Measurements from ENCODE around the gene BBS9.
"Not testable (repeated sequence)": the region's sequence is repeated elsewhere in the genome, so short reads cannot be mapped to it uniquely, and the experiment has no call there.

BBS9 gene

GRCh38 chr7:33432821-33433220 lies 303.5 kb downstream of the BBS9 start:
- DNase-seq (ENCODE audit: low spot score), result no peak

GRCh38 chr7:33433357-33433756 lies 304.0 kb downstream of the BBS9 start:
- no peak for DNase-seq (ENCODE audit: low spot score)

- DNase-seq (ENCODE audit: low spot score), result no peak
Observed at GRCh38 chr7:33444511-33444910, 315.1 kb downstream of the BBS9 start.

- DNase-seq (ENCODE audit: low spot score), result no peak
Observed at GRCh38 chr7:33446551-33446950, 317.2 kb downstream of the BBS9 start.

GRCh38 chr7:33448035-33448434 lies 318.7 kb downstream of the BBS9 start:
- DNase-seq (ENCODE audit: low spot score), result no peak

DNA sequence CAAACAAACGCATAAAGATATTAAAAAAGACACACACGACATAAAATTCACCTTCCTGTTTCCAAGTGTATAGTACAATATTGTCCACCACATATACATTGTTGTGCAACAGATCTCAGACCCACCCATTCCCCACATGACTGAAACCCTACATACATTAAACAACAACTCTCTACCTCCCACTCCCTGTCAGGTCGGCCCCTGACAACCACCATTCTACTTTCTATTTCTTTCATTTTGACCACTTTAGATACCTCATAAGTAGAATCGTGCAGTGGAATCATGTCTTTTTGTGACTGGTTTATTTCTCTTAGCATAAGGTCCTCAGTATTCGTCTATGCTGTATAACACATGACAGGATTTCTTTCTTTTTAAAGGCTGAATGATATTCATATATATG lies 320.5 kb downstream of the BBS9 start:
- no peak for DNase-seq (ENCODE audit: low spot score)

- peak; percentile 22 for DNase-seq (ENCODE audit: low spot score)
Observed at GRCh38 chr7:33452805-33453502, 323.6 kb downstream of the BBS9 start.

DNA sequence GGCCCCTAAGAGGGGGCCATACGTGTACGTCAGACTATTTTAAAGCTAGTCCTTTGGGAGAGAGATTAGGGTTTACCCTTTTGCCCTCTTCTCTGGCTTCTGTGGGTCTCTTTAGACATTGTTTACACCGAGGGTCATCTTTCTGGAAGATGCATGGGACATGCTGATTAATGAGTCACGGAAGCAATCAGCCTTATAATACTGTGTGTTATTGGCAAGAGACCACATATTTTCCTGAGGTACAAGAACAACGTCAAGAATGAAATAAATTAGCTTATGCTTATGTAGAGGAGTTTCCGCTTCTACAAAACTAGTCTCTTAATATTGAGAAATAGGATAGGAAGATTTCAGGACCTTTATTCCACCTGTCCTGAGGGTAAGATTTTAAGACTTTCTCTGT lies 327.7 kb downstream of the BBS9 start:
- no peak for DNase-seq (ENCODE audit: low spot score)

DNA sequence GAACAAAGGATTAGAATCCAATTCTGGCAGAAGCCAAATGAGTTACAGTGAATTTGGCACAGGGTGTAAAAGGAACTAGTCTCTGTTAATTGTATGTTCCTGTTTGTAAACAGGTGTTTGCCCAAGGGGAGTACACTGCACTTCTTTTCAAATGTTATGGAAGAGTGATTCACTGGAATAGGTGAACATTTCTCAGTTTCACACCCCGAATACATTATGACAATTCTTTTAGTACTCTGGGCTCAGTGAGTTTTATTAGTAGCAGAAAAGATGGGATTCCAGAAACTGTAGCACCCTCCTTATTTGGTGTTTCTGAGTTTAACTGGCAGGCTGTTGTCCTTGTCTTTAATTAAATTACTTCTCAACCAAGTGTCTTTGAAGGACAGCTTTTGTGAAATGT lies 329.2 kb downstream of the BBS9 start:
- no peak for DNase-seq (ENCODE audit: low spot score)

DNA sequence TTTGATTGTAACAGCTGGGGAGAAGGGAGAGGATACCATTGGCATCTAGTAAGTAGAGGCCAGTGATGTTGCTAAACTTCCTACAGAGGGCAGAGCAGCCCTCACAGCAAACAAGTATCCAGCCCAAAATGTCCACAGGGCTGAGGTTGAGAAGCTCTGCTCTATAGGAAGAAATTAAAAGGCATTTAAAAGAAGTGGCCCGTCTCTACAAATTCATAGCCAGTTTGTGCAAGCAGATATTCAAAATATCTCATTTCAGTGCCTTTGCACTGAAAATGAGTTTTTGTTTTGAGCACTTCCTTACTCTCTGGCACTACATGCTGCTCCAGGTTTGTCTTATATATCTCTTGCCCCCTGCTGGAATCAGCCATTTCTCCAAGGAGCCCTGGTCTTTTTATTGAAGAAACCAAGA lies 330.0 kb downstream of the BBS9 start:
- DNase-seq (ENCODE audit: low spot score), result no peak

DNA sequence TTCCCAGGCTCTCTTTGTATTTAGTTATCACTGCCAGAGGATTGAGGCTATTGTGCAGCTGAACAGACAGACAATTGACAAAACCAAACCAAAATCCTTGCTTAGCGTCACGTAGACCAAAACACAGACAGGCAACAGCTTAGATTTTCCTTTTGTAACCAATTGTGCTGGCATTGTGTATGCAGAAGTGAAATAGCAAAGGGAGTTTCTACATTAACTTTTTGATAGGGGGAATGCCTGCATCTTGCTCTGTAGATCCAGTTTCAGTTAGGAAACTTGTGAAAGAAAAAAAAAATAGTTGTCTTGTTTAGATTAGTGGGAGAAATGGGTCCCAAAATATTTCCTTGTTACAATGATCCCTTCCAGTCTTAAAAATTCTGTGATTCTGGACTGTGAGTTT lies 333.8 kb downstream of the BBS9 start:
- no peak for DNase-seq (ENCODE audit: low spot score)

GRCh38 chr7:33466203-33466602 lies 336.8 kb downstream of the BBS9 start:
- DNase-seq (ENCODE audit: low spot score), result no peak

- DNase-seq (ENCODE audit: low spot score), result no peak
Observed at GRCh38 chr7:33471636-33472242, 342.4 kb downstream of the BBS9 start.

- no peak for DNase-seq (ENCODE audit: low spot score)
Observed at GRCh38 chr7:33472348-33473025, 343.1 kb downstream of the BBS9 start.

DNA sequence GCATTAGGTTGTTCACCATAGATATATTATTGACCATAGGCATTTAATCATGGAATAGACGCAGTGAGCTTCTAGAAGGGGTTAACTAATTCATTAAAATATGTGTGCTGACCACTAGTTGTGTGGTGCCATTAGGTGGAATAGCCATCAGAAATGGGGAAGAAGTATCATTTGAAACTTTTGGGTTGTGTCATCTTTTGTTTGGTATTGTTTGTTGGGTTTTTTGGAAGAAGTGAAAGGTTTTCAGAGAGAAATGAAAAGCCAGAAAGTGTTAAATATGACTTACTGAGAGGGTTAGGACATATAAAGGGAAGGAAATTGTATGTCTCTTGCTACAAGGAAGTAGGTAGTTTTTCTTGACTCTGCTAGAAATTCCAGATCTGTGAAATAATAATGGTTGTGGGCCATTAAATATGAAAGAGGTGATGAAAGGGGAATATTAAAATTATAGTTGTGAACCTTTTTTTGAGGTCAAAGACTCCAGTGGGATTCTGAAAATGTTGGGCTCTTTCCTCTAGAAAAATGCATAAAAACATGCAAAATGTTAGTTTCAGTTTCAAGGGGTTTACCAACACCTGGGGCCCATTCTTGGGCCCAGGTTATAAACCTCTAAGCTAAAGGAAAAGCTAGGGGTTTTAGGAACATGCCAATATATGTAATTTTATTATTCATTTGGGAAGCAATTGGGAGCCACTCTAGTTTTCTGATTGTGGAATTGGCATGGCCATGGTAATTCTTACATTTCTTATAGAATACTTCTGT lies 348.5 kb downstream of the BBS9 start:
- no peak for DNase-seq (ENCODE audit: low spot score)

- DNase-seq (ENCODE audit: low spot score), result not testable (repeated sequence)
Observed at GRCh38 chr7:33484476-33484875, 355.1 kb downstream of the BBS9 start.

DNA sequence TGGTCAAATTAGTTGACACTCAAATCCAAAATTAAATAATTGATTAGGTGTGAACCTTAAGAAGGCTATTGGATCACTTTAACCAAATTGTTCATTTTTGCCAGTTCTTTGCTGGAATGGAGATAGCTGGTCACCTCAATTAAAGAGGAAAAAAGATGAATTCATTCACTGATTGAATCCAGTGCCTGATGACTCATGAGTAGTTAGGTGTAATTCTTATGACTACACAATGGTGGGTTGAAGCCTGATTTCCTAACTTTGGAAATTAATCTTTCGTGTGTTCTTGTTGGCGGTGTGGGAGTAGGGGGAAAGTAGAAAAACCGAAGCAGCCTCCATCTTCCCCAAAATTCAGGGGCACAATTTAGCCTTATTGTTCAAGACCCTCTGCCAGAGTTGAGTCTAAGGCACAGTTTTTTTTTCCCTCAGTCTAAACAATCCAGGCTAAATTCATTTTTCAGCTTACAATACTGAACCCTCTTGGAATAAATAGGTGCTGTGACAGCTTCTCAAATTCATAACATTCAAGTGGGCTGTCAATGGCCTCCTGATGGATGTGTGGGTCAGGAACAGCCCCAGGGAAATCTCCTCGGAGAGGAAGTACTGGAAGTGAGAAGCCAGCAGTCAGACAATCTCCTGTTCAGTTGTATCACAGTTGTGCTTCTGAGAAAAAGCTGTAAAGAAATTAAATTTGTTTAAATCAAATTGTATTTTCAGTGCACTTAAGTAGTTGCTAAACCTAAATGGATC lies 356.6 kb downstream of the BBS9 start:
- DNase-seq (ENCODE audit: low spot score), result peak; percentile 57

- no peak for DNase-seq (ENCODE audit: low spot score)
Observed at GRCh38 chr7:33486633-33487032, 357.3 kb downstream of the BBS9 start.

DNA sequence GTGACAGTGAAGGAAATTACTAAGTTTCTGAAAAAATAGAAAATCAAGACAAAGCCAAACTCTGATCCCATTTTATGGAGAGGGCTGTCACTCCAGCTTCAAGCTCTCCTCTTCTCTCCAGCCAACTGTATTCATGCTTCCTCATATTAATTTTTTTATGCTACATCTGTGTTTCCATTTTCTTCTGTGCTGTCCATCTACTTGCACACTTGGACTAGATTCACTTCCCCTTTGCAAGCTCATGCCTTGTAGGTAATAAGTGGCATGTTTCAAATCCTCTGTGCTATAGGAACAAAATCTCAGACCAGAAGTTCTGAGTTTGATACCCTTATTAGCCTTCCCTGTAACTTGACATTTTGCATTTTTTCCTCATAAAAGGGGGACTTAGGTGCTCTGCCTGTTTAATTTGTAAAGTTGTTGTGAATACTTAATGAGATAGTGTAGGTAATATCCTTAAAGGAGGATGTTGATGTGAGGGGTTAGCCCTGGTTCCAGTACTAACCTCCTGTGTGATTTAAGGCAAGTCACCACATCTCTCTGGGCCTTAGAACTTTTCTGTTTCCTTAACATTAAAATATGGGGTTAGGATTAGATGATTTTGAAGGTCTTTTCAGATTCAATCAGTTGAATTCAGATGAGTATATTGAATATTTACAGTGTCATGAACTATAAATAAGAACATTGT lies 358.8 kb downstream of the BBS9 start:
- no peak for DNase-seq (ENCODE audit: low spot score)

DNA sequence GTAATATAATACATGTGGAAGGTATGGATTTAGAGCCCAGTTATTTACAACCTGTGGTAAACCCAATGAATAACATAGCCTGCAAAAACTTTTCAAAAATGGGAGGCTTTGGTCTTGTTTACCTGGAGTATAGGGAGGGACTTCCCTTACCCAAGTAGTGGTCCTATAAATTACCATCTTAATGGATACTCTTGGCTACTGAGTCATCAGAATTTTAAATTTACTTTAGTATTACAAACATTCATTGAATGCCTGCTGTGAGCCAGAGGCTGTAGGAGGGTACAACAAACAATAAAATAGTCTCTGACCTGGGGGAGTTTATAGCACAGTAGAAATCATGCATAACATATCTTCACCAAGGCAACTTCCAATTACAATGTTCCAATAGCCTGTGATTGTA lies 365.1 kb downstream of the BBS9 start:
- no peak for DNase-seq (ENCODE audit: low spot score)

DNA sequence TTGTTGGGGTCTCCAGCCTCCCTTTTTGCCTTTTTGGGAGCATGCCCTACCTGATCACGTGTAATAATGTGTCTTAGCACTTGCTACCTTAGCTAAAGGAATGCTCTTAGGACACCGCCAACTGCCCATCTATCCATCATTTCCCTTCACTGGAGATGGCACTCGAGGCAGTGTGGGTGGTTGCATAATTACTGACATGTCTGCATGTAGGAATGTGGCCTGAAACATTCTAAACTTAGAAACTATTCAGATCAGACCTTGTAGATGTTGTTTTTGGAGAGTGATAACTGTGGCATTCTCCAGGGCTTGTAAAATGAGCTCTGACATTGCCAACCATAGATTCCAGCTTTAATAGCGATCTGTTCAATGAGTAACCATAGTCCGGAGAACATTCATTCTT lies 365.8 kb downstream of the BBS9 start:
- DNase-seq (ENCODE audit: low spot score), result peak; percentile 55

Measured in COLO829 (cell line).